GM12875 (cell line): ENCODE measurements around the gene CDC20B.

Experiments used
- H3K4me3 ChIP-seq: one replicate; pipeline ENCODE4 v1.5.1; 2011; ENCODE audit warnings: low read depth, low read length, control low read depth
- TF ChIP-seq, protein P1 (sequence below): IDR thresholded peaks from 2 replicates; pipeline ENCODE4 v1.5.1; 2011; ENCODE audit warnings: low read depth, mild to moderate bottlenecking, control low read depth, inconsistent platforms, low read length, moderate library complexity, borderline replicate concordance; ENCODE audit not compliant: insufficient read depth

CDC20B gene

DNA sequence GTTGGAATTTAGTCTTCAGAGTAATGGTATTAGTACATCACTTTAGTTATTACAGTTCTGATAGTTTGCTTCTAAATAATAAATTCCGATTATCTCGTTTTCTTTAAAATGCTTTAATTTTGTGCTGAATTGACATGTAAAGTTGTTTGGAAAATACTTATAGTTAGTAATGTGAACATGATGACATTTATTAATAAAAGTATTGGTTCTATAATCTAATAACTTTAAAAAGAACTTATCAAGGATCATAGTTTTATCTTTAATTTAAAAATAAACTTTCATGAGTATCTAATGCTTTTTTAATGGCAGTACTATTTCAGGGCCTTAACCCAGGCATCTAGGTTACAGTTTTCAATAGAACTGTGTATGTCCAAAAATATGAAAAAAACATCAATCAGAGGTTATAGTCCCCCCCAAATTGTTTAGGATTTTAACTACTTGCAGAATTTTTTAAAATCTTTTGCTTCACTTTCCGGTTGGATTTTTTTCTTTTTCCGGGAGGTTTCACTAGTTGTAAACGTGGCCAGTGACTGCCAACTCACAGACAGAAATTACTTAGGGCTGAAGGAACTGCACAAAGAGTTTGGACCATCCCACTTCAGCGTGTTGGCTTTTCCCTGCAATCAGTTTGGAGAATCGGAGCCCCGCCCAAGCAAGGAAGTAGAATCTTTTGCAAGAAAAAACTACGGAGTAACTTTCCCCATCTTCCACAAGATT is 12.3 kb downstream of the CDC20B start:
- H3K4me3 ChIP-seq: no peak overlapping the region
- TF ChIP-seq, protein P1, sequence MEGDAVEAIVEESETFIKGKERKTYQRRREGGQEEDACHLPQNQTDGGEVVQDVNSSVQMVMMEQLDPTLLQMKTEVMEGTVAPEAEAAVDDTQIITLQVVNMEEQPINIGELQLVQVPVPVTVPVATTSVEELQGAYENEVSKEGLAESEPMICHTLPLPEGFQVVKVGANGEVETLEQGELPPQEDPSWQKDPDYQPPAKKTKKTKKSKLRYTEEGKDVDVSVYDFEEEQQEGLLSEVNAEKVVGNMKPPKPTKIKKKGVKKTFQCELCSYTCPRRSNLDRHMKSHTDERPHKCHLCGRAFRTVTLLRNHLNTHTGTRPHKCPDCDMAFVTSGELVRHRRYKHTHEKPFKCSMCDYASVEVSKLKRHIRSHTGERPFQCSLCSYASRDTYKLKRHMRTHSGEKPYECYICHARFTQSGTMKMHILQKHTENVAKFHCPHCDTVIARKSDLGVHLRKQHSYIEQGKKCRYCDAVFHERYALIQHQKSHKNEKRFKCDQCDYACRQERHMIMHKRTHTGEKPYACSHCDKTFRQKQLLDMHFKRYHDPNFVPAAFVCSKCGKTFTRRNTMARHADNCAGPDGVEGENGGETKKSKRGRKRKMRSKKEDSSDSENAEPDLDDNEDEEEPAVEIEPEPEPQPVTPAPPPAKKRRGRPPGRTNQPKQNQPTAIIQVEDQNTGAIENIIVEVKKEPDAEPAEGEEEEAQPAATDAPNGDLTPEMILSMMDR: no peak

DNA sequence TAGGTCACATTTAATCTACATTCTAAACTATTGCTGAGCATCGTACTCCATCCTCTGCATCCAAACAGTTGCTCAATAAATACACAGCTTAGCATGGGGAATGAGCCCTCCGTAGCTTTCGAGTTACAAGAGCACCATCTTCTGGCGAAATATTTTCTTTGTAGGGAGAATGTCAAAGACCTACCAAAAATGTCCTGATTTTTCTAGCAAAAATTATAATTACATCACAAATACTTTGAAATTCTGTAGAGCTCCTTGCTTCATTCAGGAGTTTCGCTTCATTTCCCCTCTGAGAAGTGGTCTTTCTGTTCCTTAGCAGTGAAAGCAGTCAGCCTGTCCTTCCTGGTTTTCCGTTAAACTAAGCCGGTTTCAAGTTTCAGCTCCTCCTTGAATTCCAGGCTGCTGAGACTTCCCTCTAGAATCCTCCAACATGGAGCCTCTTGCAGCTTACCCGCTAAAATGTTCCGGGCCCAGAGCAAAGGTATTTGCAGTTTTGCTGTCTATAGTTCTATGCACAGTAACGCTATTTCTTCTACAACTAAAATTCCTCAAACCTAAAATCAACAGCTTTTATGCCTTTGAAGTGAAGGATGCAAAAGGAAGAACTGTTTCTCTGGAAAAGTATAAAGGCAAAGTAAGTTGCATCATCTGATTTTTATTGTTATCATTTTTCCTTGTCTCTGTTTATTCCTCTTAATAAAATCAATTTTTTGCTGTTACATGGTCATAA is 13.0 kb downstream of the CDC20B start, which contains the start of gene GPX8:
Gene GPX8 (plus strand): TSS at position 409 of the 730 bp plus-strand sequence. CDS start 22 bp downstream, at position 431.
- TF ChIP-seq, protein P1: 0 out of 2 replicates have a peak, but pooled peaks have one; percentile 9
- no peak within 1 kb of the TSS for H3K4me3 ChIP-seq

DNA sequence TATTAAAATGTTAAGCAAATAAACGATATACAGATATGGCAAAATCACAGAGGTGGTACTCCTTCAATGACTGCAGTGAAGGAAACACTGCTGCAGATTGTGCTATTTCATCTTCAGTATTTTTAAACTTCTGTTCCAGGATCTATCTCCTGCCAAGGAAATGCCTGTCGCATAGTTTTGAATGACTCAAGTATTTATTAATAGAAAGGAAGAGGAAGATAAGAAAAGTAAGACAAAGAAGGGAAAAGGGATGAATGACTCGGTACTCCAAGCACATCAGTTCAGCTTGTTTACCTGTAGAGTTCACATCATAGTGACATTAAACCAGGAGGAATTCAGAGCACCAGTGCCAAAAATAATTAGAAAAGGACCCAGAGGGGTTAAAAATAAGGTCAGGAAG is 18.1 kb downstream of the CDC20B start:
- TF ChIP-seq, protein P1: no peak
- H3K4me3 ChIP-seq: no peak overlapping the region

DNA sequence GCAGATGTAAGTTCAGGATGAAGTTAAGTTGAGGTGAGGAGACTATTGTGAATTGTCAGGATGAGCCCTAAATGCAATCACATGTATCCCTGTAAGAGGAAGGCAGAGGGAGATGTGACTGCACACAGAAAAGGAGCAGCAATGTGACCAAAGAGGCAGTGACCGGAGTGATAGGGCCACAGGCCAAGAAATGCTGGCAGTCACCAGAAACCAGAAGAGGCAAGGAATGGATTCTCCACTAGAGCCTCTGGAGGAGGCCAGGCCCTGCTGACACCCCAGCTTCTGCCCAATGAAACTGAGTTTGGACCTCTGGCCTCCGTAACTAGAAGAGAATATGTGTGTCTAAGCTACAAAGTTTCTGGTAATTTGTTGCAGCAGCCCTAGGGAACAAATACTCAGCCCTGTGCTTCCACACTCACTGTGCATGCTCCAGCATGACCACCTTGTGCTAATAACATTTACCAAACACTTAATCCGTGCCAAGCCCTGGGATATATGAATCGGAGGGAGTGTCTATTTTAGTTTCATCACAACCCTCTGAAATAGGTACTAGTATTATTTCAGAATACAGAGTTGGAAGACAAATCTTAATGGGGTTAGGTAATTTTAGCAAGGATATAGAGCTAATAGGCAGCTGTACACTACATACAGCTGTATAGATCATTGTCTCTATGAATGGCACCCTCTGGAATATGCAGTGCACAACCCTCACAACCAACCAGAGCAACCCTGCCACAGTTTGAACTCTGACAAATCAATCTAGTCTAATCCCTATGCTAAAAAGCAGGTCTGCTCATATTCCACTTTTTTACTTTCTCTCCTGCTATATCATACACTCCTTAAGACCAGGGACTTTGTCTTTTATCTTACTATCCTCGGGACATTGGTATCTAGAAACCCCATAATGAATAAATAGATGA is 20.8 kb downstream of the CDC20B start:
- TF ChIP-seq, protein P1: no peak
- no peak overlapping the region for H3K4me3 ChIP-seq

DNA sequence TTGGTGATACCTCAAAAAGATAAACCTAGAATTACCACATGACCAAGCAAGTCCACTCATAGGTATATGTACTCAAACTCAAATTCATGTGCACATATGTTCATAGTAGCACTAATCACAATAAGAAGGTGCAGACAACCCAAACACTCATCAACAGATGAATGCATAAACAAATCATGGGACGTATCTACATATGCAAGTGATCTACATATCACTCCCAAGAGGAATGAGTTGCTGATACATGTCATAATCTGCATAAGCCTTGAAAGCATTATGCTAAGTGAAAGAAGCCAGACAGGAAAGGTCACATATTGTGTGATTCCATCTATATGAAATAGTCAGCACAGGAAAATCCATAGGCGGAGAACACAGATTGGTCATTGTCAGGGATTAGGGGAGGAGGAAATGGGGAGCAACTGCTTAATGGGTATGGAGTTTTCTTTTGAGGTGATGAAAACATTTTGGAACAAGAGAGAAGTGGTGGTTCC is 23.6 kb downstream of the CDC20B start:
- H3K4me3 ChIP-seq: no peak overlapping the region
- TF ChIP-seq, protein P1: no peak

DNA sequence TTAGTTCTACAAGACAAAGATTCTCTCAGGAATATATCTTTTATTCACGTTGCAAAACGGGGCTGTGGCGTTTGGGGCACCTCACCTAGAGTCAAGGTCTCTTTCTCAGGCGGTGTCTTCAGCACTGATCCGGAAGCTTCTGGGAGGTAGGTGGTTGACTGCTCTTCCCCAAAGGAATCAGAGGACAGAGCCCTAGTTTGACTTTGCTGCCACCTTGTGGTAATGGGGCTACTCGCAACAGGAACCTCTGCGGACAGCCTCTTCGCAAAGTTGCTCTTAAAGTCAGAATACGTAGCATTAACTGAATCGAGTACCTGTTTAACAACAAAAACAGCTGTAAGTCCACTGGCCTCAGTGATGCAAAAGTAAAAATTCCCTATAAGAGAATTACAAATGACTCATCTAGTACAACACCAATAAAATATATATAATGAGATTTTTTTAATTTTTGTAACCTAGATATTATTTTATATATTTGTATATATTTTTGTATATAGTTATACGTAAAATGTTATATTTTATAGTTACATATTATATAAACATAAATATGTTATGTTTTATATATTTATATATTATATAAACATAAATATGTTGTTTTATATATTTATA is 26.3 kb downstream of the CDC20B start:
- TF ChIP-seq, protein P1: peak; percentile 82
- no peak overlapping the region for H3K4me3 ChIP-seq
